ENCODE results near the gene ODF2L.

The ODF2L gene

GRCh38 chr1:86318436-86318835, 77.7 kb downstream of the ODF2L start:
- no peak for DNase-seq (ENCODE audit: low read depth)

- no peak for DNase-seq (ENCODE audit: low read depth)
These were observed 78.2 kb downstream of the ODF2L start for GRCh38 chr1:86317926-86318325.

GRCh38 chr1:86305731-86306130, 90.4 kb downstream of the ODF2L start:
- no peak for DNase-seq (ENCODE audit: low read depth)

GRCh38 chr1:86303041-86303690, 93.0 kb downstream of the ODF2L start:
- DNase-seq (ENCODE audit: low read depth): no peak
